IPS DF 19.7 (cell line): Measurements from ENCODE around the gene MYH16.
"Not testable (repeated sequence)": the region's sequence is repeated elsewhere in the genome, so short reads cannot be mapped to it uniquely, and the experiment has no call there.

Experiments used
- DNase-seq: peaks from one replicate; pipeline ENCODE4 v3.0.0-alpha.2; 2013; ENCODE audit warnings: low read depth, low spot score

MYH16 gene

GRCh38 chr7:99257675-99258074 lies 15.0 kb upstream of the MYH16 start:
- DNase-seq, result no peak

- no peak for DNase-seq
These were observed 14.1 kb upstream of the MYH16 start for GRCh38 chr7:99258501-99258900.

DNA sequence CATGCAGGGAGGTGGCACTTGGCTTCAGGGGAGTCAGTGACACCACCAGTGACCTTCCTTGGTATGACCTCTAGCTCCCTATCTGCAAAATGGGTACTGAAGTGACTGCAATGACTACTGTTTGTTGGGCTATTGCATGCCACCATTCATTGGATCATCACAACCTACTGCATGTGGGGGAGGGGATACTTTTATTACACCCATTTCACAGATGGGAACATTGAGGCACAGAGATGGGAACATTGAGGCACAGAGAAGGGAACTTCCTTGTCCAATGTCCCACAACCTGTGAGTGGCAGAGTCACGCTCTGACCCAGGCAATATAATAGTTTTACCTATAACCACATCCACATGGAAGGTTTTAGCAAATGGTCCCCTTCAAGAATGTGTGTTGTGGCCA lies 12.2 kb upstream of the MYH16 start:
- no peak for DNase-seq

- no peak for DNase-seq
These were observed 11.0 kb upstream of the MYH16 start for GRCh38 chr7:99261646-99262045.

- DNase-seq, result no peak
These were observed 6.7 kb upstream of the MYH16 start for GRCh38 chr7:99265848-99266480.

DNA sequence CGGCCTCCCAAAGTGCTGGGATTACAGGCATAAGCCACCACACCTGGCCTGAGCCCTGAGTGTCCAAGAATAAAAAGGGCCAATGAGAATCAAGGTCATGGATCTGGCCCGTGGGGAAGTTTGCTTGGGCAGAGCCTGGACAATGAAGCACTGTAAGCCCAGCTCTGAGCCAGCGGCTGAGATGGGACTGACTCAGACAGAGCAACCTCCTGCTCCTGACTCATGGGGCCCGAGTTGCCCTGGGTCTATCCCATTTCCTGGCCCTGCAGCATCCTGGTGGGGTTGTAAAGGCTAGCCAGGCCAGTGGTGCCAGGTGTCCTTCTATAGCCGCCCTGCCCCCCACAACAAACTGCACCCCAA lies 5.2 kb upstream of the MYH16 start:
- no peak for DNase-seq

GRCh38 chr7:99267841-99268576 lies 4.6 kb upstream of the MYH16 start:
- DNase-seq, result no peak

DNA sequence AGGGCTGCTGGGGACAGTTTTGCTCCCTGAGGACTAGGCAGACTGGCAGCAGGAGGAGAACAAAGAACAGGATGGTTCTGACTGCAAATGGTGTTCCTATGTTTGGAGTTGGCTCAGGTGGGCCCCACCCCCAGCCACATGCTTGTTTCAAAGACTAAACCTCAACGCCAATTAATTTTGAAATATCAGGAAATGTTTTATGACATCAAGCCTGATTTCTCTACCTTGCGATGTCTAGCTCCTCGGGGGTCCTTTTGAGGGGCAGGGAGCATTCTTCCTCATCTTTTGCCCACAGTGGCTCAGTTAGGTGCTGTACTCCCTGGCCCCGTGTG lies 4.1 kb upstream of the MYH16 start:
- DNase-seq, result no peak

GRCh38 chr7:99270702-99271101 lies 1.9 kb upstream of the MYH16 start:
- DNase-seq, result peak; percentile 5

DNA sequence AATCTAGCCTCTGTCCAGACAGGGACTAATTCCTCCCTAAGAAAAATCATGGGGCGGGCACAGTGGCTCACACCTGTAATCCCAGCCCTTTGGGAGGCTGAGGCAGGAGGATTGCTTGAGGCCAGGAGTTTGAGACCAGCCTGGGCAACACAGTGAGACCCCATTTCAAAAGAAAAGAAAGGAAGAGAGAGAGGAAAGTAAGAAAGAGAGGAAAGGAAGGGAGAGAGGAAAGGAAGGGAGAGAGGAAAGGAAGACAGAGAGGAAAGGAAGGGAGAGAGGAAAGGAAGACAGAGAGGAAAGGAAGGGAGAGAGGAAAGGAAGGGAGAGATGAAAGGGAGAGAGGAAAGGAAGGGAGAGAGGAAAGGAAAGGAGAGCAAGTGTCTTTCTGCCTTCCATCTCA lies 922 bp downstream of the MYH16 start:
- DNase-seq, result not testable (repeated sequence)

- not testable (repeated sequence) for DNase-seq
These were observed 2.3 kb downstream of the MYH16 start for GRCh38 chr7:99274908-99275307.

GRCh38 chr7:99275496-99275895 lies 2.9 kb downstream of the MYH16 start:
- DNase-seq, result no peak

DNA sequence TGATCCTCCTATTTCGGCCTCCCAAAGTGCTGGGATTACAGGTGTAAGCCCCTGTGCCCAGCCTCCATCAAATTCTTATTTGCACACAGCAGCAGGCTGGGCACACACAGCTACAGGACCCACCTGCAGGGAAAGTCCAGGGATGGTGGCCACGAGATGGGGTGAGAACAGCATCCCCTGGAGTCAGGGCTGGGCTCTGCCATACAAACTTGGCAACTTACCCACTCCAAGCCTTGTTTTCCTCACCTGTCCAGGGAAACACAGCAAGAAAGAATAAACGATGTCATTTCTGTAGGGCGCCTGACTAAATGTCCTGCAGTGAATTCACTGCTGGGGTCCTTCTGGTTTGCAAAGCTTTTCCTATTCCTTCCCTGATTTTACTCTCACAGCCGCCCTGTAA lies 5.5 kb downstream of the MYH16 start:
- DNase-seq, result no peak

- DNase-seq, result not testable (repeated sequence)
These were observed 11.5 kb downstream of the MYH16 start for GRCh38 chr7:99284165-99284564.

GRCh38 chr7:99287779-99288534 lies 15.3 kb downstream of the MYH16 start:
- DNase-seq, result no peak

DNA sequence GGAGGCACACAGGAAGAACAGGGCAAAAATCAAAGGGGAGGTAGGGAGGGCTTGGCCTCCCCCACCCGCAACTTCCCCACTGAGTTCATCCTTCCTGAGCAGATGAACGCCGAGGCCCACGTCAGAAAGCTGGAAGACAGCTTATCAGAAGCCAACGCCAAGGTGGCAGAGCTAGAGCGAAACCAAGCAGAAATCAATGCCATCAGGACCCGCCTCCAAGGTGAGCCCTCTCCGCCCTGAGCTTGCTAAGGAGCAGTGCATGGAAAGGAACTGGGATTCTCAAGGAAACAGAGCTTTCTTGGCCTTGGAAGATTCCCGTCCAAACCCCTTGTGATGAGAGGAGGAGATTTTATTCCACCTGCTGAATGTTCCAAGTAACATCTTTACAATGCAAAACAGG lies 16.5 kb downstream of the MYH16 start:
- no peak for DNase-seq

- not testable (repeated sequence) for DNase-seq
These were observed 17.5 kb downstream of the MYH16 start for GRCh38 chr7:99290148-99290547.

- DNase-seq, result no peak
These were observed 18.5 kb downstream of the MYH16 start for GRCh38 chr7:99290980-99291607.

- DNase-seq, result no peak
These were observed 19.5 kb downstream of the MYH16 start for GRCh38 chr7:99292127-99292526.

DNA sequence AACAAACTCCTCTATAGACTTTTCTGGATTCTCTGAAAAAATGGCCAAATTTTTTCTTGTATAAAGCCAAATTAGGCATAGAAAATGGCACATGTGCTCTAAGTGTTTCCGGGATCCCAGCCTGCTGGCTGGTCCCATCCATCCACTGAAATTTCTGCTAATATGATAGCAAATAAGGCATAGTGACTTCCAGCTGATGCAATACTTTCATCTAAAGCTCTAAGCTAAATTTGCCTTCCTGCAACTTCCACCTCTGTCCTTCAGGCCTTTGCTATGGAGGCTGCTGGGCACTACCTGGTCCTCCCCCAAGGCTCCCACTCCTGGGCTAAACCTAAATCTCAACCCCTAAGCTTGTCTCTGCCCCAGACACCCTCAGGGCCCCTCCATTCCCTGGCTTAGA lies 20.5 kb downstream of the MYH16 start:
- no peak for DNase-seq

DNA sequence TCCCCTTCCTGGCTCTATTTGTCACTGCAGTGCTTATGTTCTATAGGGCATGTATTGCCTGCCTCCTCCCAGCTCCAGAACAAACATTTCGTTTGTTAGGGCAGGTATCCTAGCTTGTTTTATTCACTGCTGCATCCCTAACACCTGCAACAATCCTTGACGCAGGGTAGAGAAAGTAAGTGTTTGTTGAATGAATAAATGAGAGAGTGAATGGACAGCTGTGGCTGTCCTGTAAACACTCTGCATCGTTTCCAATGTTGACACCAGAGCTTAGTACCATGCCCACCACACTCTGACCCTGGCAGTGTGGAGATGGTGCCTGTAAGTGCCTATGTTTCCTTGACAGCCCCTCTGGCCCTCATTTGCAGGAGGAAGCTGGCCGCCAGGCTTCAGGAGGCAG lies 21.0 kb downstream of the MYH16 start:
- DNase-seq, result no peak

DNA sequence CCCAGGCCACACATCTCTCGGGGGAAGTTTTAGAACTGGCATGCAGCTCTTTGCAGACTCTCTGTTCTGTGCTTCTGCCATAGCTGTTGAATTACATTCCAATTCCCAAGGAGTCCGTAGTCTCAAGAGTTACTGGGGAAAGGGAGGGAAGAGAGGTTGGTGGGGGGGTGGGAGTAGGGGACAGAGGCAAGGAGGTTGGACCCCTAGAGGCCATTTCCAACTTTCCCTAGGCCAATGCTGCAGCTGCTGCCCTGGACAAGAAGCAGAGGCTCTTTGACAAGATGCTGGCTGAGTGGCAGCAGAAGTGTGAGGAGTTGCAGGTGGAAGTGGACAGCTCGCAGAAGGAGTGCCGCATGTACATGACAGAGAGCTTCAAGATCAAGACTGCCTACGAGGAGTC lies 23.8 kb downstream of the MYH16 start:
- no peak for DNase-seq

- no peak for DNase-seq
These were observed 28.9 kb downstream of the MYH16 start for GRCh38 chr7:99301496-99301895.
